Activated CD8-positive, alpha-beta memory T cell treated with anti-CD3 and anti-CD28 coated beads, Interleukin-2, amount 50 U/mL, for 48 hours (primary cell): Measurements from ENCODE around the gene ABHD13.
"Not testable (repeated sequence)": the region's sequence is repeated elsewhere in the genome, so short reads cannot be mapped to it uniquely, and the experiment has no call there.

ENCODE experiments used
- DNase-seq: peaks from one replicate; pipeline ENCODE4 v3.0.0-alpha.2; 2020

ABHD13 gene

DNA sequence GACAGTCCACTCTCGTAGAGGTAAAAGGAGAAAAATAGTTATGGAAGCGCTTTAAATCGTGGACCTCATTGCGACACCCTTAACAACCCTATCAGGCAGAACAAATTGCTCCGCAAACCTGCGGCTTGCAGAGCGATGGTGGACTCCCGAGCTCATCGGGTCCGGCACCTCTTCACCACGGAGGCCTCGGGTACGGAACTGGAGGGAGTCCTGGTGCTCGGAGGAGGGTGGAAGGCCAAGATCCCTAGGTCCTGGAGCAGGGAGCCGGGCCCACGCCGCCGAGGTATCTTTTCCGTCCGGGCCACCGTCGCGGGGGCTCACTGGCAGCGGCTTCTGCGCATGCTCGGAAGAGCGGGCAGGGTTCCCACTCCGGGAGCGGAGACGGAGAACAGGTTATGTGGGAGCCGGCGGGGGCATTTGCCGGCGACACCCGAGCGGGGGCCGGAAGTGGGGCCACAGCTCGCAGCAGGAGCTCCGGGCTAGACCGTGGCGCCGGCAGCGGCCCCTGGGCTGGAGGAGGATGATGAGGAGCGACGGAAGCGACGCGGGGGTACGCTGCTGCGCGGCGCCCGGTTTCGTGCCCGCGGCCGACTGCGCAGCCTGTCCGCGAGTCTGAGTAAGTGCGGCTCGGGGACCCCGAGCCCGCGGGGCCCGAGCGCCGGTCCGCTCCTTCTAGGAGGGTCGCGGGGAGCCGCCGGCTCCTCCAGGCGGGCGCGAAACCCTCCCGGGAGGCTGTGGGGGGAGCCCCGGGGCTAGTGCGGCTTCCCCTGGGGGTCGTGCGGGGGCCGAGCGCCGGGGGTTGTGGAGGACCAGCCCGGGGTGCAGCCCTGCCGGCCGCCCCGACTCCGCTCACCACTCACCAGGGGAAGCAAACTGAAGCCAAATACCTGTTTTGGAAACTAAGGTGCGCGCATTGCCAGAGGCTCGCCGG, at the start of gene ABHD13:
Gene ABHD13, plus strand, starts transcription at position 349 of the 931 bp plus-strand sequence. CDS start 10,827 bp downstream, outside the sequence.
- peak; percentile 95 for DNase-seq

DNA sequence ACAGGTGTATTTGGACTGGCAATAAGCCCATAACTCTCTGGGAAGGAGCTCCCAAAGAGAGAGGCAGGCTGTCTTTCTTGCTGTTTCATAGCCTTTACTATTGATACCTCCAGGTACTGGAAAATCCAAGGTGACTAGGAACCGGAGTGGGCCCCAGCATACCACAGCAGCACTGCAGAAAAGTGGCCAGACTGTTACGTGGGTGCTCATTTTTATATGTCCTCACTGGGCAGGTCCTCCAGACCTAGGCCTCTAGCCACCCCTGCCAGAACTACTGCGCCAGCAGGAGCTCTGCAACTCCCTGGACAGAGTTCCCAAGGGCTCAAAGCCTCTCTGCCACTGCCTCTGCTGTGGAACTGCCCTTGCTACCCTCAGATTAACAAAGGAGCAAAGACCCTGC, 49.3 kb upstream of the ABHD13 start:
- no peak for DNase-seq

DNA sequence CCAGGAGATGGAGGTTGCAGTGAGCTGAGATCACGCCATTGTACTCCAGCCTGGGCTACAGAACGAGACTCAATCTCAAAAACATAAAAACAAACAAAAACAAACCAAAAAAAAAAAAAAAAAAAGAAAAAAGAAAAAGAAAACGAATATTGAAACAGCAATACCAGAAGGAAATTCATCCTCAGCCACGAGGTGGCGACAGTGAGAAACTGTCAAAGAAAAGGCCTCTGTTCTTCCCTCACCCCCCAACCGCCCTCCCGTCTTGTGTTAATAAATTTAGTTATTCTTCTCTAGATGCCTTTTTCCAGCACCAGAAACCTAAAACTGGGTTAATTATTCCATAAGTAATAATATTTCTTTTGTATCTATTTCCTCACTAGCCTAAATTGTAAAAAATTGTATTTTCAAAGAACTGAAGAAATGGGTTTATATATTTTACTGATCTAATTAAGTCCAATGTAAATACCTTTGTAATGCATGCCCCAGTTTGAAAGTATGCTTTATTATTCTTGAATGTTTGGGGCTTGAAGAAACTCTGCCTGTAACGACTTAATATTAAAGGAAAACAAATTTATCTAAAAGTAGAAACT, 41.4 kb upstream of the ABHD13 start:
- peak; percentile 78 for DNase-seq

DNA sequence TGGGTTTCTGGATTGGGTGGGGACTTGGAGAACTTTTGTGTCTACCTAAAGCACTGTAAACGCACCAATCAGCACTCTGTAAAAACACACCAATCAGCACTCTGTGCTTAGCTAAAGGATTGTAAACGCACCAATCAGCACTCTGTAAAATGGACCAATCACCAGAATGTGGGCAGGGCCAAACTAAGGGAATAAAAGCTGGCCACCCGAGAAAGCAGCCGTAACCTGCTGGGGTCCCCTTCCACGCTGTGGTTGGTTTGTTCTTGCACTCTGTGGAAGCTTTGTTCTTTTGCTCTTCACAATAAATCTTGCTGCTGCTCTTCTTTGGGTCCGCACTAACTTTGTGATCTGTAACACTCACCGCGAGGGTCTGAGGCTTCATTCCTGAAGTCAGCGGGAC, 40.1 kb upstream of the ABHD13 start:
- no peak for DNase-seq

DNA sequence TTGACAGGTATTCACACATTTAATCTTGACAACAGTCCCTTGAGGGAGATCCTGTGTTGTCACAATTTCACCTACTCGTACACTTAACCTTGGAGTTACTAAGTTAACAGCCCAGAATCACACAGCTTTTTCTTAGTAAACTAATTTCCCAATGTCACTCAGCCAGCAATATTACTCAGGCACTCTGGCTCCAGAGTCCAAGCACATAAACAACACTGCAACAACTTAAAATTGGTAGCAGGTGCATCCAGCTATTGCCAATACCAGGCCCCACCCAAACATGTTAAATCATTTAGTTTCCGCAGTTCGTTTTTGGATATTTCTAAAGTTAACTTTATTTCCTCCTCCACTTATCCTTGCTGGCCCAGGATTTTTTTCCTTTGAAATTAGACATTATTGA, 35.5 kb upstream of the ABHD13 start:
- DNase-seq, result no peak

DNA sequence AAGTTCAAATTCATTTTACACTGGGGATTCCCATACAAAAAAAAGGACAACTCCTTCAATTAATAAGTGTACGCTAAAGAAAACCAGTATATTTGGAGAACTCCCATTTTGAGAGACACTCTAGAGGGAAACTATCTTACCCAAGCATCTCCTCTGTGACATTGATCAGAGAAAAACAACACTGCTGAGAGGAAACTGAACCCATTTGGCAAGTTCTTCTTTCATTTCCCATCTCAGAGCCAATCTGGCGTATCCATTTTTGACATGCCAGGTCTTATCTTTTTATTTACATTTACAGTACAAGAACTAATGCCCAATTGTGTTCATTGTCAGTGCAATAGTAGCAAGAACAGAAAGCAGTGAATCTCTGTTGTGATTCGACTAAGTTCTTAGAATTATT, 33.0 kb upstream of the ABHD13 start:
- no peak for DNase-seq

DNA sequence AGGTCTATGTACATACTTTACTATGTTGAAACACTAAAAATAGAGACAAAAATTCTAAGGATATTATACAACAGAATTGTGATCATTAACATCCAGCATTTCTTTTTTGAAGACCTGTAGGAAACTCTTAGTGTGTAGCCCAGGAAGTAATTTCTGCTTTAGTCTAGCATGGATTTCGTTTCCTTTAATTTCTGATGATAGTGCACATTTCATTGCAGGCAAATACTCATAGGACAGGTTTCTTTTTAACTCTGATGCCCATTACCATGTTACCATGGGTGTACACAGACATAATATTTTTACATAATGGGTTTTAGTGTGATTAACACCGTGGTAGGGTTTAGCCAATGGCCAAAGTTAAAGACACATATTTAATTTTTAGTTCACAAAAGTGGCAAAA, 29.9 kb upstream of the ABHD13 start:
- DNase-seq, result no peak

DNA sequence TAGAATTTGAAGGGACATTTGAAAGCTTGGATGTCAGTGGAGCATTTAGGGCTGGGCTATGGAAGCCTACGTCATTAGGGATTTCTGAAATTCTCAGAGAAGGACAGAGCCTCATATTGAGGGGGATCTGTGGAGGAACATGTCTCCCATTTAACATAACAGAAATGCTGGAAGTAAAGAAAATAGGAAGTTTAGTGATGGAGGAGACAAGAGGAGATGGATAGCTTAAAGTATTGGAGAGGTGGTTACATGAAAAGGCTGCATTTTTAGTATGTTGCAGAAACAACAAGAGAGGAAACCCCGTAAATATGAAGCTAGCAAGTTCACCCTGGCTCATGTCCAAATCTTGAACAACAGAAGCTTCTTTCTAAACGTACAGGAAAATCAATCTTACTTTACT, 27.3 kb upstream of the ABHD13 start:
- no peak for DNase-seq

DNA sequence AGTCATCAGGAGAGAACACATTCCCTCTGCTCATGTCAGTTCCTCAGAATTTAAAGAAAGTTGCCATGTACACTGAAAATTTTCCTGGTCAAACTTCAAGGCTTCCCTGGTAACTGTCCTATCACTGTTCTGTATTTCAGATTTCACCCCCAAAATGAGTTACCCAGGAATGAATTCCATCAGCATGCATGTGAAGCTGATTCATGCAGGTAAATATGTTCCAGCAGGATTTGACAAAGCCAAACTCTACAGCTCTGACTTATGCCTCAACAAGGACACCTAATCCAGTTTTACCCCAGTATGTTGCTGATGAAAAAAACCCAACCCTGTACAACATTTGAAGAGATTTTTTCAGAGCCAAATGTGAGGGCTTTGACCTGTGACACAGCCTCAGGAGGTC, 24.4 kb upstream of the ABHD13 start:
- DNase-seq, result no peak

DNA sequence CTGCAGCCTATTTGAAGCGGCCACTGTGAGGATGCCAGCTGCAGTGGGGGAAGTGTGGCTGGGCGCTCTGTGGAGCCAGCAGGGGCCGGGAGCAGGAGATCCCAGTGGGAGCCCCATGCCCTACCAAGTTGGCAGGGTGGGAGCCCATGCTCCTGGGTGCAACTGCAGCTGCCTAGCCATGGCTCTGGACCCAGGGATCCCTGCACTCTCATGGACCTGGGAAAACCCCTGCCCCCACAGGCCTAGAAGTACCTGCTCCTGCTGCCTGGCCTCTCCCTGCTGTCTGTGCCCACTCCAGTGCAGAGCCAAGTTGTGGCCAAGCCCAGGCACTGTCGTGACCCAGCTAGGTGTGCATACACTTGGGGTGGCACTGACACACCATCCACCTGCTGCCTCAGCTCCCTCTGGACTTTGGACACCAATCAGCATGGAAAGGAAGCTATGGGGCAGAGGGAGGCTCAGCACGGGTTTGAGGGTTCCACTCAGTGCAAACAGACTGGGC, 23.7 kb upstream of the ABHD13 start:
- no peak for DNase-seq

DNA sequence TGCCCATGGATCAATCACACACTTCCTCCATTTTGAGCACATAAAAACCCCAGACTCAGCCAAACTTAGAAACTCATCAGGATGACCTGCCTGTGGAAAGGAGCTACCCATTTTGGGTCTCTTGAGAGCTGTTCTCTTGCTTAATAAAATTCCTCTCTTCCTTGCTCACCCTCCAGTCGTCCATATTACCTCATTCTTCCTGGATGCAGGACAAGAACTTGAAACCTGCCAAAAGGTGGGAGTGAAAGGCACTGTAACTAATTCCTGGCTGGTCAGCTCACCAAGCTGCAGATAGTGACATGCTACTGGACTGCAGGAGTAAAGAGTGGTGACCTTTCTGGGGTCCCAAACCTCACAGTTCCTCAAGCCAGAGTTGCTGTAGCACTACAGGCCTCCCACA, 23.0 kb upstream of the ABHD13 start:
- DNase-seq, result no peak

DNA sequence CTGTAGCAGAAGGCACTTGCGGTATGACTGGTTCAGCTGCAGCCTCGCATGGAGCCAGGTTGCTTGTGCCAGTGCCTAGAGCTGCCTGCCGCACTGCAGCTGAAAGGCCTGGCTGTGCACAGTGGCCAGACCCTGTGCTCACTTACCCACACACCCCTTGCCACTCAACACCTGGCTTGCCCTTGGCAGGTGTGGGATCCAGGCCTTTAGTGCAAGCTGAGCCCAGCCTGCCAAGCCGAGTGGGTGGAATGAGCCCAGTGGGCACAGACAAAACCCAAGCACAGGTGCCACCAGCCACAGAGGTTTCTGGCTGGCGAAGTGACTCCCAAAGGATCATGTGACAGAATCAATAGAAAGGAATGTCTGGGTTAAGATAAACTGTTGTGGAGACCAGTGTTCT, 22.3 kb upstream of the ABHD13 start:
- DNase-seq, result no peak

DNA sequence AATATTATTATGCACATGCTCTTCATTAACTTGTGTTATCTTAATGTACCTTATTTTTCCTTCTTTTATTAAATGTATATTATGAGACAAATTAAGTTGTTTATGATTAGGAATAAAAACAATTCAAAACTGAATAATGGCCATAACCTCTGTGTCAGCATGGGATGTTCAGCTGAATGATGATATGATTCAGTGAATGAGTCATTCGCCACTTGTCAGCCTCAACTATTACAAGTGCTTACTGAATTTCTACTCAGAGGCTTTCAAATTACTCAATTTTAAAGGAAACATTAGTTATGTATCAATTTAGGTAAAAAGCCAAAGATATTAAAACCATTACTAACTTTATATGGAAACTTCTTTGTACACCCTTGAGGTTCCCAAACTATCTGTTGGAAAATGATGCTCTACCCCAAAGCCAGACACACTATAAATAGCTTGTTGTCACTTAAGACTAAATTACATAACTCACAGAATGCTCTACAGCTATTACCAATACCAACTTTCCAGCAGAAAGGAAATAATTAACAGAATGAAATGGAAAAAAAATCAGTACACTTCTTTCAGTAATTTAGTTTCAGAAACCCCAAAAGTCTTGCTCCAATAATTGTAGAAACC, 17.3 kb upstream of the ABHD13 start:
- no peak for DNase-seq

DNA sequence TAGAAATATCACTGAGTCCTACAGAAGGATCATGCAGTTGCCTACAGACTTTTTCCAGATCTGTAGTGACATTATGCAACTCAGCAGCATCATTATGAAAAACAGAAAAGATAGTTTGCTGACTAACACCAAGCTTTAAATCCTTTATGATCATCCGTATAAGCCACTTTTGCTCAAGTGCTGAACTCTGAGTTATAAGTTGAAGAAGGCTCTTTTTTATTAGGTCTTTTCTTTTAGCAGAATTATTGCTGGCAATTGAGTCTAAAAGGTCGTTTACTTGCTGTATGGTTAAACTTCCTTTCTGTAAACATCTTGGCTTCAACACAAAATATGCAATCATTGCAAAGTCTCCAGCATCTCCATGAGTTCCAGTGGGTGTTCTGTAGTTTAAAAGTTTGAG, 7.6 kb upstream of the ABHD13 start:
- no peak for DNase-seq

DNA sequence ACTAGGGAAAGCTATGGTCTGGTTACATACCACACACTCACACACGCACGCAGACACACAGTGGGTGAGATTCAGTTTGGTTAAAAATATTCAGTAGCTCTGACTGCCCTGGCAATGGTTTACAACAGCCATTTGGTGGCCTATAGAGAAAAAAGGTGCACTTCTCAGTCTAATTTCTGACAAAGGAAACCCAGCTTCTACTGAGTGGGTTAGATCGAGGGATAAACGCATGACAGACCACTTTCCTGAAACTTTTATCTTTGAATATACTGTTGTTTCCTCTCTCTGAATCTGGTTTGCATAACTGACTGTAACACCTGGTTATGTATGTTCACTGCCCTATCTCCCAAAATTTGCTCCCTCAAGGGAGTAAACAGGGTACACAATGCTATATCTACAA, 5.3 kb upstream of the ABHD13 start:
- no peak for DNase-seq

DNA sequence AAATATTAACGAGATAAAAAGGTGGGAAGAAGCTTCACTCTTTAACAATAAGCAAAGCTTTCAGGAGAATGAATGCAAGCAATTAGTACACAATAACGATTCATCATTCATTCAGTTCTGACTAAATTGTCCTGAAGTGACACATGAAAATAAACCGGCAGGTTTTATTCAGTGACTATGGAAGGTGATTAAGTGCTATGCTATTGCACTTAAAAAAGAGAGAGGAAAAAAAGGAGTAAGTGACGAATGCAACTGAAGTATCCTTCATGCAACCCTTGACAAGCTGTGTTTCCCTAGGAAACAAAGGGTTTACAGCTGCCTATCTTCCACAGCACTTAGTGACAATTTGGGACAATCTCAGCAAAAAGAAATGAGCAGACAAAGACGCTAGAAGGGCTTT, 4.2 kb upstream of the ABHD13 start:
- no peak for DNase-seq

DNA sequence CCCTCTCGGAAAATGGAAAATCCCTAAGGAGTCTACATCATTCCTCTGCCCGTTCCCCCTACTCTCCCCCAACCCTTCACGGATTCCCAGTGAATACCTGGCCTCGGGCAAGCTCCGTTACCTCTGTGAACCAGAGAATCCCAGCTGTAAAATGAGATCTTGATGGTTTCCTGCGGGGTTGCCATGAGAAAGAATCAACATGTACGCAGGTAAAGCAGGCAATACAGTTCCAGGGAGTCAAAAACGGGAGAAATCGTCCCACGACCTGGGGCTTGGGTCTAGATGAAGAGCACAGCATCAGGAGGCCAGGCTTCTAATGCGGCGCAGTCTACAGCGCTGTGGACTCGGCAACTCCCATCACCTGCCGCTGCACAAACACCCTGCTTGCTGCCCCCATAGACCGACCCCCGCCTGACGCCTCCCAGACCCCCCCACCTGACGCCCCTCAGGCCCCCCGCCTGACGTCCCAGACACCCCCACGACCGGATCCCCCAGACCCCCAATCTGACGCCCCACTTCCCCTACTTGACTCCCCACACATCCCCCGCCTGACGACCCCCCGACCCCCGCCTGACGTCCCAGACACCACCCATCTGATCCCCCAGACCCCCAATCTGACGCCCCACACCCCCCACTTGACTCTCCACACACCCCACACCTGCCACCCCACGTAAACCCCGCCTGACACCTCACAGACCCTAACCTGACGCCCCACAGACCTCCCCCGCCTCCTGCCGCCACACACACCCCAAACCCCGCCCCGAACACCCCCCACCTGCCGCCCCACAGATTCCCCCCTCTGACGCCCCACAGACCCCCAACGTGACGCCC, 3.5 kb upstream of the ABHD13 start:
- DNase-seq, result no peak

DNA sequence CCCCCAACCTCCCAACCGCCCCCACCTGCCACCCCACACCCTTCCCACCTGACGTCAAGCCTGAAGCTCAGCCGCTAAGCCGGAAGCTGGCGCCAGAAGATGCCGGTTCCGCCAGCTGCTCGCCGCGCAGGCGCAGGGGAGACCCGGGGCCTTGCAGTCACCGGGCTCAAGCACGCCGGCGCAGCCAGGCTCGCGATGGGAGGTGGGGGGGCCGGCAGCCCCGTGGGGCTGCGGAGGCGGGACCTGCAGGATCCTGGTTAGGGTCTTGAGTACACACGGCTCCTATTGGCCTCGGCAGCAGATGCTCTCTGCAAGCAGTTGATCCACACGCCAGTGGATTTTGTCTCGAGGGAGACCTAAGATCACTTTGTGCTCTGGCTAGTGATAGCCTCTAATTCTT, 2.8 kb upstream of the ABHD13 start, which contains the start of gene LIG4:
Gene LIG4, minus strand, starts transcription at position 101 of the 400 bp plus-strand sequence. CDS start 4,268 bp downstream, outside the sequence.
- peak; percentile 94 for DNase-seq

DNA sequence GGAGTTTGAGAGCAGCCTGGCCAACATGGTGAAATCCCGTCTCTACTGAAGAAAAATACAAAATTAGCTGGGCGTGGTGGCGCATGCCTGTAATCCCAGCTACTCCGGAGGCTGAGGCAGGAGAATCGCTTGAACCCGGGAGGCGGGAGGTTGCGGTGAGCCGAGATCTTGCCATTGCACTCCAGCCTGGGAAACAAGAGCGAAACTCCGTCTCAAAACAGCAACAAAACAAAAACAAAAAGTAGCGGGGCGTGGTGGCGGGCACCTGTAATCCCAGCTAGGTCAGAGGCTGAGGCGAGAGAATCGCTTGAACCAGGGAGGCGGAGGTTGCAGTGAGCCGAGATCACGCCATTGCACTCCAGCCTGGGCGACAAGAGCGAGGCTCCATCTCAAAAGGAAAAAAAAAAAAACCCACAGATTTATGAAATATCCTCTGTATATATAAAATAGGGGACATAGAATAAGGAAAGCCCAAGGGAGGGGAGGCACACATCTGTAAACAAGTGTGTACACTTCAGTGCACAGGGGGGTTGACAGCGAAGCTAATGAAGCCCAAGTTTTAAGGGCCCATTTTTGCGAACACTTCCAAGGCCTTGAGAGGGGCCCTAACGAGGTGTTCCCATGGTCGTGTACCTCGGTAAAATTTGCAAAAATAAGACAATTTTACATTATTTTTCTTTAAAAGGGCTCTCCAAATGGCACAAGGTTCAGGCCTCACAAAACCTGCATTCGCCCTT, 717 bp upstream of the ABHD13 start:
- not testable (repeated sequence) for DNase-seq

DNA sequence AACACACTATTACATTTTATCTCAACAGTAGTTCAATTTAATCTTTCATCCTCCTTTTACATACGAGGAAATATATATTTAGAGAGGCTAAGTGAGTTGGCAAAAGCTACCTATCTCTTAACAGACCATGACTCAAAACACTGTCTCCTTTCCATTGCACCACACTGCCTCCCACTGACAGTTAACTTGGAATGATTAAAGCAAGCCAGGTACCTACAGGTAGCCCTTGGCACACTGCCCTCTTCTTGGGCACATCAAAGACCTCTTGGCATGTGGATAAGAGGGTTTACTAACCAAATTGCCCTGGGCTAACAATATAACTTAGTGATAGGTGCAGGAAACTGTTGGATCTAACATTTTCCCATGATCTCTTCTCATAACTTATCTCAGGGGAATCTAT, 1.8 kb downstream of the ABHD13 start:
- DNase-seq, result no peak

DNA sequence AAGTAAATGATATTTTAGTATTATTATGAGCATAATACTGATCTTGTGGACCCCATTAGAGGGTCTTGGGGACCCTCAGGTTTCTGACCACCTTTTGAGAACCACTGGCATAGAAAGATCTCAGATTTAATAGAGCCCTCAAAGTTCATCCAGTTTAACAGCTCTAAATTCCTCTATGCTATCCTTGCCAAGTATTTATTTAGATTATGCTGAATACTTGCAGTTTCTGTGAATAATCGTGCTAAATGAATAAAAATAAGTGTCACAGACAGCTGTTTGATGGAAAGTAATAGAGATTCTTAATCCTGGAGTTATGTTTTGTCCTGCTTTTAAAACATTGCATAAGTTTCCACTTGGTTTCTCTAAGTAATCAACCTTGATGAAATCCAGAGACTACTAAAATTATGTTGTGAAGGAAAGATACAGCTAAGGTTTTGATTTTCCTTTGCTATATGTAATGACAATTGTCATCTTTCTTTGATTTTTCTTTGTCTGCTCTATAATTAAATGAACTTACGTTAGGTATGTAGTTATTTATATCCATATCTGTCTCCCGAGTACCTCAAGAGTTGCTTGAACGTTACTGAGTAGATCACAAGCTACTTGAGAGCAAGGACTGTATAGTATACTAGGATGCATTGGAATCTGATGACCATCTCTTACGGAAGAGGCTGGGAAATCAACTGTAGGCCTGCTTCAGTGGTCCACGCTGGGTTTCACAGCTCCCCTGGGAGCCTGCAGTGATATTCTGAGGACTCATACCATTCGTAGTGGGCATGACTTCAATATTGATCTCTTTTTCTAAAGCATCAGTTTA, 5.7 kb downstream of the ABHD13 start:
- DNase-seq, result no peak
